Upper lobe of left lung (tissue), 6 donors: ENCODE data around the gene NPSR1. TPM values are rescaled to one million over a fixed set of nuclear protein-coding genes. Genes with fewer than 3 reads are reported as not detected.

Experiments used
- ATAC-seq, 2 donors: fragments of 200-7000 bp; cut with Tn5 transposase; one replicate each; pipeline ENCODE4 v1.9.1; 2022; ENCODE audit warnings: mild to moderate bottlenecking in 2 of 2, moderate library complexity in 2 of 2; ENCODE audit not compliant: low FRiP score in 2 of 2
- DNase-seq, 2 donors: peaks; one replicate each; pipeline ENCODE4 v3.0.0-alpha.2; 2019 to 2020
- H3K27ac ChIP-seq, 4 donors: fragments of 200-600 bp; sonication (generic); one replicate each; pipeline ENCODE4 v1.5.1; 2016 to 2019
- H3K27me3 ChIP-seq, 4 donors: fragments of 200-600 bp; sonication (generic); one replicate each; pipeline ENCODE4 v1.5.1; 2017 to 2019
- H3K36me3 ChIP-seq, 4 donors: fragments of 200-600 bp; sonication (generic); one replicate each; pipeline ENCODE4 v1.5.1; 2016 to 2019
- H3K4me1 ChIP-seq, 4 donors: fragments of 200-600 bp; sonication (generic); one replicate each; pipeline ENCODE4 v1.5.1; 2018 to 2019
- H3K4me3 ChIP-seq, 4 donors: fragments of 200-600 bp; sonication (generic); one replicate each; pipeline ENCODE4 v1.5.1; 2017 to 2019; ENCODE audit warnings: mild to moderate bottlenecking in 2 of 4, moderate library complexity in 1 of 4
- H3K9me3 ChIP-seq, 4 donors: fragments of 200-600 bp; sonication (generic); one replicate each; pipeline ENCODE4 v1.5.1; 2018 to 2019
- EP300 ChIP-seq, 4 donors: sonication (generic); formaldehyde crosslinking; IDR thresholded peaks; one replicate each; pipeline ENCODE4 v1.5.1; 2017; ENCODE audit warnings: antibody characterized with exemption in 4 of 4, control low read depth in 2 of 4
- POLR2A ChIP-seq, 4 donors: fragments of 450-650 bp; IDR thresholded peaks; one replicate each; pipeline ENCODE4 v1.5.1; 2016 to 2017; ENCODE audit warnings: antibody characterized with exemption in 4 of 4, mild to moderate bottlenecking in 2 of 4
- POLR2AphosphoS5 ChIP-seq, 2 donors: sonication (generic); formaldehyde crosslinking; IDR thresholded peaks; one replicate each; pipeline ENCODE4 v1.5.1; 2017; ENCODE audit warnings: antibody characterized with exemption in 2 of 2
- WGBS, 2 donors: methylation state at CpG; one replicate each; pipeline ENCODE4 v1.1.5; 2017 to 2018; 5-methylcytosine and 5-hydroxymethylcytosine counted together
- total RNA-seq, 6 donors: library from RNA; depleted of rRNA in 4 of 6; stranded (reverse); fragments of >200 nt in 4 of 6; gene quantifications; one replicate each; pipeline versions ENCODE4 v1.1.0 to v1.2.1, GENCODE V29; 2016 to 2021
- TF ChIP-seq, protein P1 (sequence below), 6 experiments: fragments of 450-650 bp in 4 of 6; fragments of 200-600 bp in 2 of 6; sonication (generic) in 2 of 6; IDR thresholded peaks; one replicate each; pipeline ENCODE4 v1.5.1; 2016 to 2019; ENCODE audit warnings: antibody characterized with exemption in 6 of 6
- donor health status: DM: no; HTN: no; CAD: no; lungs with moderate emphysema.
- donor health status: DM: no; HTN: yes; CAD: no; lungs with severe emphysema.

NPSR1 gene
- total RNA-seq, 6 donors from 2014 or later = not detected

DNA sequence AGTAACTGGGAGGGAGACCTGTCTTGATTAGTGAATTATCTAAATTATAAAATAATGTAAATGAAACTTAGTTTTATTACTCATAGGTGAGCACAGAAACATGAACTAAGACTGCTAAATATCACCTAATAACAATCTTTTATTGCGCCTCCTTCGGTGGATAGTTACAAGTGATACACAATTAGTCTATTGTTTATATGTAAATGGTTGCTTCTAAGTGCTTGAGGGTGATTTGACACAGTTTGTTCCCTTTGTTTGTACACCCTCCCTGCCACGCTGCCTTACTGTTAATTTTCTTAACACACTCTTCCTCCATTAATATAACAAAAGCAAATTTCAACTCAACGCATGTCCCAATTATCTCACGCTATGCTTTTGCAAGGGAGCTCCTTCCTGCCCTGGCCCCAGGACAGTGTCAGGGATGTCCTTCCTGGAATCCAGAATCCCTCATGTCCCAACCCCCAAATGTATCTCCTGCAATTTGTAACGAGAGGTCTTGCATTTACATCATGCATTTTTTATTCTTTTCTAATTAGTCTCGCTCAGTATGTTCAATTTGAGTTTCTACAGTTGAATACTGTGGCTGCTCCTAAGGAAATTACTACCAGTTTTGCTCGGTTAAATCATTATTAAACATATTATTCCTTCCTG lies 4.2 kb downstream of the NPSR1 start:
- Histone ChIP-seq H3K27ac (no peak overlapping the region), H3K4me3 (no peak overlapping the region), H3K4me1 (no peaks in the 10 kb centered on the region), H3K27me3 (no peaks in the 10 kb centered on the region), H3K36me3 (no peaks in the 10 kb centered on the region), H3K9me3 (no peaks in the 10 kb centered on the region)
- 74 to 76% methylated on average over 8 of the region's 8 CpGs for WGBS, 2 donors
- ATAC-seq = no peak
- TF ChIP-seq EP300 (IDR thresholded peaks at IDR 0.05) (no peak), POLR2AphosphoS5 (IDR thresholded peaks at IDR 0.05) (no peak), POLR2A (IDR thresholded peaks at IDR 0.05) (no peak)
- TF ChIP-seq, protein P1, sequence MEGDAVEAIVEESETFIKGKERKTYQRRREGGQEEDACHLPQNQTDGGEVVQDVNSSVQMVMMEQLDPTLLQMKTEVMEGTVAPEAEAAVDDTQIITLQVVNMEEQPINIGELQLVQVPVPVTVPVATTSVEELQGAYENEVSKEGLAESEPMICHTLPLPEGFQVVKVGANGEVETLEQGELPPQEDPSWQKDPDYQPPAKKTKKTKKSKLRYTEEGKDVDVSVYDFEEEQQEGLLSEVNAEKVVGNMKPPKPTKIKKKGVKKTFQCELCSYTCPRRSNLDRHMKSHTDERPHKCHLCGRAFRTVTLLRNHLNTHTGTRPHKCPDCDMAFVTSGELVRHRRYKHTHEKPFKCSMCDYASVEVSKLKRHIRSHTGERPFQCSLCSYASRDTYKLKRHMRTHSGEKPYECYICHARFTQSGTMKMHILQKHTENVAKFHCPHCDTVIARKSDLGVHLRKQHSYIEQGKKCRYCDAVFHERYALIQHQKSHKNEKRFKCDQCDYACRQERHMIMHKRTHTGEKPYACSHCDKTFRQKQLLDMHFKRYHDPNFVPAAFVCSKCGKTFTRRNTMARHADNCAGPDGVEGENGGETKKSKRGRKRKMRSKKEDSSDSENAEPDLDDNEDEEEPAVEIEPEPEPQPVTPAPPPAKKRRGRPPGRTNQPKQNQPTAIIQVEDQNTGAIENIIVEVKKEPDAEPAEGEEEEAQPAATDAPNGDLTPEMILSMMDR (IDR thresholded peaks at IDR 0.05) = no peak
- no peak for DNase-seq

DNA sequence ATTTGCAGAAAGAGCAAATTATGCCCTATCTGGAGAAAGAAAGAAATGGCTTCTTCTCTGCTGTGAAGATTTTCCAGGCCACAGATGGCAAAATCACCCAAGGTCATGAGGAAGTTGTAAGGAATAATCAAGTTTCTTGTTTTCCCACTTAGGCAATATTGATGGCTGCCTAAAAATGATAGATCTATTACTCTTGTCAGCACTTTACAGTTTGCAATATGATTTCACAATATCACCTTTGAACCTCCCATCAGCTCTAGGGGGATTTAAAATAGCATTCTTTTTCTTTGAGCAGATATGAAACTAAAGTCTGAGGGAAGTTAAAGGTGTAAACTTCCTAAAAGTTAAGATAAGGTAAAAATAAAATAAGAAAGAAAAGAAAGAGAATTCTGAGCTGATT lies 6.7 kb downstream of the NPSR1 start:
- Histone ChIP-seq H3K27ac (no peak overlapping the region), H3K36me3 (no peaks in the 10 kb centered on the region), H3K9me3 (no peaks in the 10 kb centered on the region), H3K4me1 (no peaks in the 10 kb centered on the region), H3K27me3 (no peaks in the 10 kb centered on the region), H3K4me3 (no peak overlapping the region)
- TF ChIP-seq, protein P1 (IDR thresholded peaks at IDR 0.05) = no peak
- ATAC-seq (no peak), DNase-seq (no peak)

DNA sequence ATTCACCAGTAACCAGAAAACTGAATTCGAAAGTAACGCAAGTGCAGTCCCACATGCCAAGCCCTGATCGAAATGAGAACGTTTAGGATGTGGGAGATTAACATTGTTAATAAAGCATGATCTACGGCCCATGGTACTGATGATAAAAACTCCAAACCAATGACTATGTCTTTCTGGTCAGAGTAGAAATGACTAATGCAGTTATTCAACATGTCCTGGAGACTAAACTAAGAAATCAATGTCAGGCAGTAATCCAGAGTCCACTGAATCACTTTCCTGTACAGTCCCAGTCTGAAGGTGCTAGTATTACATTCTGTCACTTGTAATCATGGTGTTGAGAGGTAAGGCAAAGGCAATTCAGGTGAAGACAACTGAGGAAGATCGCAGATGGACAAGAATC lies 14.4 kb downstream of the NPSR1 start:
- H3K36me3 ChIP-seq = no peaks in the 10 kb centered on the region
- 69 to 95% methylated on average over 6 of the region's 6 CpGs for WGBS, 2 donors
- no peak overlapping the region for H3K27ac ChIP-seq
- no peaks in the 10 kb centered on the region for H3K9me3 ChIP-seq
- no peaks in the 10 kb centered on the region for H3K4me1 ChIP-seq
- ATAC-seq = no peak
- DNase-seq = no peak
- no peak overlapping the region for H3K4me3 ChIP-seq
- TF ChIP-seq POLR2AphosphoS5 (IDR thresholded peaks at IDR 0.05) (no peak), POLR2A (IDR thresholded peaks at IDR 0.05) (no peak), EP300 (IDR thresholded peaks at IDR 0.05) (no peak)
- TF ChIP-seq, protein P1 (IDR thresholded peaks at IDR 0.05) = no peak
- H3K27me3 ChIP-seq = no peaks in the 10 kb centered on the region

DNA sequence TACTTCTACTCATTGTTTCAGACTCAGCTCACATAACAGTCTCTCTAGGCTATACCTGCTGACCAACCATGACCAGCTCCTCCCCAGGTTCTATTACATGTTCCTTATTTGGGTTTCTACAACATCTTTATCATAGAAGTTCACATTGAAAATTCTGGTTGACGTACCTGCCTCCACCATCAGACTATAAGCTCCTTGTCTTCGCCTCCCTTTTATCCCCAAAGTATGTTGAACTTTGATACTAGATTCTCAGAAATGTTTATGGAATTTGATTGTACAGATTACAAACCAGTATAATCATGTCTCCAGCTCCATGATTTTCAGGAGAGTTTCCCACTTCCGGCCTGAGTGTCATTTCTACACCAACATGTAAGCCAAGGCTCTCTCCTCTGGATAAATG lies 15.0 kb downstream of the NPSR1 start:
- no peaks in the 10 kb centered on the region for H3K9me3 ChIP-seq
- ATAC-seq = no peak
- no peaks in the 10 kb centered on the region for H3K4me1 ChIP-seq
- H3K27ac ChIP-seq = no peak overlapping the region
- TF ChIP-seq POLR2A (IDR thresholded peaks at IDR 0.05) = no peak
- TF ChIP-seq EP300 (IDR thresholded peaks at IDR 0.05) = no peak
- TF ChIP-seq, protein P1 (IDR thresholded peaks at IDR 0.05) = no peak
- no peak for TF ChIP-seq POLR2AphosphoS5 (IDR thresholded peaks at IDR 0.05)
- 64 to 89% methylated on average over 3 of the region's 3 CpGs for WGBS, 2 donors
- H3K4me3 ChIP-seq = no peak overlapping the region
- no peak for DNase-seq
- H3K36me3 ChIP-seq = no peaks in the 10 kb centered on the region
- H3K27me3 ChIP-seq = no peaks in the 10 kb centered on the region

DNA sequence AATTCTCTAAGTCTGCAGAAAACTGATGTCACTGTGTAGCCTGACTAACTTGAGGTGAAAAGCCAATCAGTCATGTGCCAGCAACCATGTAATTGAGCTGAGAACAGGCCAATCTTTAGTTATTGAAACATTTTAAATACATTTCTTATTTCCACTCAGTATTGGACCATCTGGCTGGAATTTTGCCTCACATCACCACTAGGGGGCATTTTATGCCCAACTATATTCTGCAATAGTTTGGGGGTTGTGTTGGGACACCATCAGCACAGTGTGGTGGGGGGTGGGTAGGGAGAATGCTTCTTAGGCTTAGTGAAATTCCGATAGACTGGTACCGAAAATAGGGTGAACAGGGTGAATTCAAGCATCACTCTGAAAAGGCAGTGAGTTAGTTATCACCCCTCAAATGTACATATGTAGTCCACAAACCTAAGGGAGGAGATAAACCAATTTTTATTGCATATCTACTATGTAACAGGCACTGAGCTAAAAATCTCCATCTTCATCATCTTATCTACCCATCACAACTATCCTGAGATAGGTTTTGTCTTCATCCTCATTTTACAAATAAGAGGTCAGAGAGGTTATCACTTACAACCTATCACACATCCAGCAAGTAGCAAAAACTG lies 17.8 kb downstream of the NPSR1 start:
- no peak for DNase-seq
- H3K27me3 ChIP-seq = no peaks in the 10 kb centered on the region
- ATAC-seq = no peak

More for the DNA sequence above, 17.8 kb downstream of the NPSR1 start:
- TF ChIP-seq POLR2AphosphoS5 (IDR thresholded peaks at IDR 0.05) (no peak), POLR2A (IDR thresholded peaks at IDR 0.05) (no peak), EP300 (IDR thresholded peaks at IDR 0.05) (no peak)
- TF ChIP-seq, protein P1 (IDR thresholded peaks at IDR 0.05) = peak in 5 of 6 experiments; percentile 31 to 48 (median 32)
- H3K4me3 ChIP-seq = no peak overlapping the region
- no peaks in the 10 kb centered on the region for H3K9me3 ChIP-seq
- no peaks in the 10 kb centered on the region for H3K36me3 ChIP-seq
- 39 to 56% methylated on average over 2 of the region's 2 CpGs for WGBS, 2 donors
- no peaks in the 10 kb centered on the region for H3K4me1 ChIP-seq
- no peak overlapping the region for H3K27ac ChIP-seq
